Endometrial microvascular endothelial cells (primary cell): ENCODE results near the gene SELENOV. TPM values are rescaled to one million over a fixed set of nuclear protein-coding genes. Genes with fewer than 3 reads are reported as not detected.

Experiments used
- in situ Hi-C: cut with HindIII; loops from 2 replicates; pipeline ENCODE4 v1.10.0; 2017; ENCODE audit warnings: low sequenced_read_pairs, low pct_unique_long_range_greater_than_20kb; ENCODE audit errors: inconsistent ontology term
- total RNA-seq: library from RNA; depleted of rRNA; stranded (reverse); fragments of >200 nt; gene quantifications from one replicate; pipeline ENCODE4 v1.2.3, GENCODE V29; 2015; ENCODE audit errors: inconsistent ontology term

SELENOV gene
- total RNA-seq, 1 donor from 2014 or later: not detected

- in situ Hi-C loops: no loop called here
These were observed 30.0 kb downstream of the SELENOV start for GRCh38 chr19:39544911-39545310.

- in situ Hi-C loops: no loop called here
These were observed 31.7 kb downstream of the SELENOV start for GRCh38 chr19:39546599-39546998.

DNA sequence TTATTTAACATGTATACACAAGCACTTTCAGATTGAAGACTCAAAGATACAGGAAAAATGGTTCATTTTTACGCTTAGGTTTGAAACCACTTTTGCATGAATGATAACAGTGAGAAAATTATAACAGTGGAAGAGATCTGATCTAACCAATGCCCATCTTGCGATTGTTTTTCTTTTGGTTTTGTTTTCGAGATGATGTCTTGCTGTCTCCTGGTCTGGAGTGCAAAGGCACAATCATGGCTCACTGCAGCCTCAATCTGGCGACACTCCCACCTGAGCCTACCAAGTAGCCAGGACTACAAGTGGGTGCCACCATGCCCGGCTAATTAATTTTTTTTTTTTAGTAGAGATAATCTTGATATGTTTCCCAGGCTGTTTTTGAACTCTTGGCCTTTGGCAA is 35.3 kb downstream of the SELENOV start:
- in situ Hi-C loops: no loop called here

GRCh38 chr19:39553082-39553652 is 38.2 kb downstream of the SELENOV start:
- in situ Hi-C loops: no loop called here

DNA sequence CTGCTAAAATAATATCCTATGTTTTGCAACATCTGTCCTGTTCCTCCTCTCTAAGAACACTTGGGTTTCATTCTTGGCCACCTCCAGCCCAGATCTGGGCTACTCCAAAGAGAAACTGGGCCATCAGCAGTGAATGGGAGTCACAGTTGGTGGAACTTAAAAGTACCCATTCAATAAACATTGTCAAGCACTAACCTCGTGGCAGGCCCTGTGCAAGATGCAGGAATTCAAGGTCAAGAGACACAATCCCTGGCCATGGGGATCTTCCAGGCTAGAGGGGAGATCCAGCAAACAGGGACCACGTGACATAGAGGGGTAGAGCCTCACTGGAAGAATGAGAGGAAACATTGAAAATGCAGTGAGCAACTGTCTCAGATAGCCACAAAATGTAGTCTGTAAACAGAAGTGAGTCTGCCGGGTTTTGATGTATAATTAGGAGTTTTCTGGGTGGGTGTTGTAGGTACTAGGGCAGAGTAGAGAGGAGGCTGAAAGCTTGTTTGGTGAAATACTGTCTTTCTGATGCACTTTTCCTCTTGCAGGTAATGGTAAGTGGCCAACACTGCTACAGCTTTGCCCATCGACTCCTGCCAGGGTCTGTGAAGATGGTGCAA is 39.9 kb downstream of the SELENOV start:
- in situ Hi-C loops: no loop called here

- in situ Hi-C loops: no loop called here
These were observed 40.9 kb downstream of the SELENOV start for GRCh38 chr19:39555883-39556282.

GRCh38 chr19:39557811-39558623 is 43.1 kb downstream of the SELENOV start:
- in situ Hi-C loops: no loop called here

GRCh38 chr19:39558624-39559117 is 43.7 kb downstream of the SELENOV start:
- in situ Hi-C loops: no loop called here

- in situ Hi-C loops: no loop called here
These were observed 48.5 kb downstream of the SELENOV start for GRCh38 chr19:39563408-39563807.

DNA sequence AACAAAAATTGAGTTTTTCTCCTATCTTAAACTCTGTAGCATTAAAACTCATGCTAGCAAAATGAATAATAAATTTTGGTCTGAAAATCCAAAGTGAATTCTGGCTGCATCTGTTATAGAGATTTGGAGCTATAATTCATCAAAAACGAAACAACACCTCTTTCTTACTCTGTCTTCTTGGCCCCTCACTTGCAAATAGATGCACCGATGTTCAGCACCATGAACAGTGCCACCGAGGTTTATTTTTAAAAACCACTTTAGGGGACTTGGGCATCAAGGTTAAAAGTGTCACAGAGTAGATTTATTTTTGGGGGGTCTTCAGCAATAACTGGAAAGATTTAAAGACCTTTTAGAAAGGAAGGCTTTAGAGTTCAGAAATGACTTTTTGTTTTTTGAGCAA is 51.1 kb downstream of the SELENOV start:
- in situ Hi-C loops: no loop called here

DNA sequence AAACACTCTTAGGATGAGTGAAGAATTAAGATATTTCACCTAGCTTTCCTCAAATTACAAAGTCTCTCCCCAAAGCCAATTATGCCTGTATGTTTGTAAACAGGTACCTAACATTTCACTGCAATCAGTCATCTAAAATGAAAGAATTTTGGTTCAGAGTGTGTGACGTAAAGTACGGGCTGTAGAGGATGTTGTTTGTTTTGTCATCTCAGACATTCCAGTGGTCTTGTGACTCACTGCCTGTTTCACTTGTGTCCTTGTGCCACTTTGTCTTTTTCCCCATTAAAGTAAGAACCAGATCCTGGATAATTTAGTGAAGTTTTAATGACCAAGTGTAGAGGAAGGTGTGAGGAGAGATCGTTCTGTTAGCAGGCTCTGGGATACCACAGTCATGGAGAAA is 53.7 kb downstream of the SELENOV start:
- in situ Hi-C loops: no loop called here

Other genes with a start within 250 kb of the SELENOV start
- gene IFNL2, start 246.7 kb upstream of the SELENOV start, total RNA-seq: not detected
- not detected for gene IFNL1, start 218.7 kb upstream of the SELENOV start, total RNA-seq
- gene LRFN1, start 194.3 kb upstream of the SELENOV start, total RNA-seq: 0.74 TPM
- gene GMFG, start 179.1 kb upstream of the SELENOV start, total RNA-seq: 68.0 TPM
- gene SAMD4B, start 172.7 kb upstream of the SELENOV start, total RNA-seq: 87.2 TPM
- 48.7 TPM for gene PAF1, start 124.0 kb upstream of the SELENOV start, total RNA-seq
- gene MED29, start 123.8 kb upstream of the SELENOV start, total RNA-seq: 23.0 TPM
- 2.8 TPM for gene ZFP36, start 108.3 kb upstream of the SELENOV start, total RNA-seq
- gene PLEKHG2, start 102.5 kb upstream of the SELENOV start, total RNA-seq: 12.8 TPM
- 1,019 TPM for gene RPS16, start 79.2 kb upstream of the SELENOV start, total RNA-seq
- gene SUPT5H, start 69.6 kb upstream of the SELENOV start, total RNA-seq: 64.7 TPM
- 102 TPM for gene TIMM50, start 34.3 kb upstream of the SELENOV start, total RNA-seq
- 0.19 TPM for gene DLL3, start 16.2 kb upstream of the SELENOV start, total RNA-seq
- 2.3 TPM for gene EID2B, start 17.7 kb downstream of the SELENOV start, total RNA-seq
- gene EID2, start 25.0 kb downstream of the SELENOV start, total RNA-seq: 13.8 TPM
- not detected for gene LGALS13, start 87.4 kb downstream of the SELENOV start, total RNA-seq
- gene LGALS16, start 140.8 kb downstream of the SELENOV start, total RNA-seq: not detected
- gene LGALS14, start 189.3 kb downstream of the SELENOV start, total RNA-seq: not detected
- gene CLC, start 222.9 kb downstream of the SELENOV start, total RNA-seq: not detected